Measurements from ENCODE around the gene TOP1.
"Not testable (repeated sequence)": the region's sequence is repeated elsewhere in the genome, so short reads cannot be mapped to it uniquely, and the experiment has no call there.

The TOP1 gene

GRCh38 chr20:41091927-41092326, 63.3 kb downstream of the TOP1 start:
- no peak for DNase-seq (ENCODE audit: low read depth, low spot score)

GRCh38 chr20:41094353-41095055, 65.9 kb downstream of the TOP1 start:
- no peak for DNase-seq (ENCODE audit: low read depth, low spot score)

GRCh38 chr20:41095110-41095969, 66.7 kb downstream of the TOP1 start:
- DNase-seq (ENCODE audit: low read depth, low spot score), result peak; percentile 74

GRCh38 chr20:41098703-41099250, 70.2 kb downstream of the TOP1 start:
- no peak for DNase-seq (ENCODE audit: low read depth, low spot score)

- DNase-seq (ENCODE audit: low read depth, low spot score), result no peak
Observed at GRCh38 chr20:41100001-41100480, 71.4 kb downstream of the TOP1 start.

GRCh38 chr20:41101660-41102059, 73.0 kb downstream of the TOP1 start:
- no peak for DNase-seq (ENCODE audit: low read depth, low spot score)

- no peak for DNase-seq (ENCODE audit: low read depth, low spot score)
Observed at GRCh38 chr20:41108531-41108930, 79.9 kb downstream of the TOP1 start.

GRCh38 chr20:41110012-41110411, 81.4 kb downstream of the TOP1 start:
- no peak for DNase-seq (ENCODE audit: low read depth, low spot score)

- DNase-seq (ENCODE audit: low read depth, low spot score), result no peak
Observed at GRCh38 chr20:41110930-41111577, 82.4 kb downstream of the TOP1 start.

GRCh38 chr20:41111578-41111951, 82.9 kb downstream of the TOP1 start:
- DNase-seq (ENCODE audit: low read depth, low spot score), result peak; percentile 20

GRCh38 chr20:41116282-41116956, 87.8 kb downstream of the TOP1 start:
- DNase-seq (ENCODE audit: low read depth, low spot score), result no peak

- DNase-seq (ENCODE audit: low read depth, low spot score), result not testable (repeated sequence)
Observed at GRCh38 chr20:41118159-41118558, 89.5 kb downstream of the TOP1 start.

- no peak for DNase-seq (ENCODE audit: low read depth, low spot score)
Observed at GRCh38 chr20:41118632-41119031, 90.0 kb downstream of the TOP1 start.

- DNase-seq (ENCODE audit: low read depth, low spot score), result peak; percentile 74
Observed at GRCh38 chr20:41119614-41120561, 91.3 kb downstream of the TOP1 start.

GRCh38 chr20:41121399-41121798, 92.8 kb downstream of the TOP1 start:
- DNase-seq (ENCODE audit: low read depth, low spot score), result no peak

GRCh38 chr20:41123631-41124030, 95.0 kb downstream of the TOP1 start:
- no peak for DNase-seq (ENCODE audit: low read depth, low spot score)

- no peak for DNase-seq (ENCODE audit: low read depth, low spot score)
Observed at GRCh38 chr20:41124451-41125094, 96.0 kb downstream of the TOP1 start.

GRCh38 chr20:41125530-41126457, 97.2 kb downstream of the TOP1 start:
- no peak for DNase-seq (ENCODE audit: low read depth, low spot score)

- no peak for DNase-seq (ENCODE audit: low read depth, low spot score)
Observed at GRCh38 chr20:41126719-41127118, 98.1 kb downstream of the TOP1 start.

Data from astrocyte of the hippocampus (primary cell).